Measurements from ENCODE around the gene TXK.
A peak's percentile ranks its signal among the peaks of the same experiment; 100 is the strongest.

The TXK gene

DNA sequence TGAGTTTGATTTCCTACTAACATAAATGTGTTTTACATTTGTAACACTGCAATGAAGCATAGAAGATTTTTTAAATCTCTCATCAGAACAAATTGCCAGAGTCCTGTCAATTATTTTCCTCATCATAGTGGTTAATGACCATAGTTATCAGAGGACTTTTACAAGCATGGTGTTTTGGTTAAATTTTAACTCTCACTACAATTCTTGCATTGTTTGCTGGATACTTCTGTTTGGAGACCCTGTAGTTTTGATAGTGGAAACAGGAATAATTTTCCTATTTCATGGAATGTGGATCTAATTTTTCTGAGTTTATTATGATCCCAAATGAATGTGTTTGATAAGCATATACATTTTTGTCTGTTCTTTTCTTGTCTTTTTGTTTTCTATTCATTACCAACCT is 100.6 kb downstream of the TXK start:
- ChIA-PET POLR2A (no interaction called here), CTCF (interaction anchor here (0.8 to 8.5 kb wide), 13 partner anchors 9 to 179 kb away, joined by 3 to 172 read pairs (median 8); no protein-coding TSS in a partner anchor)
- DNase-seq (ENCODE audit: extremely low spot score) = no peak
- TF ChIP-seq CTCF (IDR thresholded peaks at IDR 0.05; ENCODE audit: control extremely low read depth, extremely low read depth, low read depth, missing control alignments) = no peak

DNA sequence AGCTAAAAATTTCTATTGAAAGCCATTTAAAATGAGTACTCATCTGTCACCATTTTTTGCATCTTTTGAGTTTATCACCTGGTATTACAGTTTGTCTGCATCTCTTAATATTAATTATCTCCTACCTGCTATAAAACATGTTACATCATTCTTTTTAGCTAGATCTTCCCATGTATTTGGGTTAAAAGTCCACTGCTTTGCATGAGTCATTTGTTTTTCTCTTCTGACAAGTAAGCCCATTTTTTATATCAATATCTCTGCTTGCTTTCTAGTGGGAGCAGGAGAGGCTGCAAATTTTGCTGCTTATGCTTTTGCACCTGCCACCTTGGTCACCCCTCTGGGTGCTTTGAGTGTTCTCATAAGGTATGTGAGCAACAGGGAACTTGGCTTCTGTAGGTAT is 101.3 kb downstream of the TXK start:
- CTCF ChIA-PET = interaction anchor here (1.0 to 8.5 kb wide), 8 partner anchors 8 to 64 kb away, joined by 3 to 172 read pairs (median 7); no protein-coding TSS in a partner anchor
- POLR2A ChIA-PET = no interaction called here
- no peak for DNase-seq (ENCODE audit: extremely low spot score)
- TF ChIP-seq CTCF (IDR thresholded peaks at IDR 0.05; ENCODE audit: control extremely low read depth, extremely low read depth, low read depth, missing control alignments) = no peak

- ChIA-PET CTCF (interaction anchor here (0.9 to 8.5 kb wide), 8 partner anchors 13 to 65 kb away, joined by 3 to 172 read pairs (median 4); no protein-coding TSS in a partner anchor), POLR2A (no interaction called here)
- no peak for DNase-seq (ENCODE audit: extremely low spot score)
- TF ChIP-seq CTCF (IDR thresholded peaks at IDR 0.05; ENCODE audit: control extremely low read depth, extremely low read depth, low read depth, missing control alignments) = no peak
These were observed 102.1 kb downstream of the TXK start for GRCh38 chr4:48031802-48032525.

GRCh38 chr4:48030470-48030869 is 103.6 kb downstream of the TXK start:
- POLR2A ChIA-PET = no interaction called here
- CTCF ChIA-PET = interaction anchor here (1.7 to 8.5 kb wide), 4 partner anchors 10 to 67 kb away, joined by 3 to 172 read pairs (median 8); no protein-coding TSS in a partner anchor
- no peak for DNase-seq (ENCODE audit: extremely low spot score)
- TF ChIP-seq CTCF (IDR thresholded peaks at IDR 0.05; ENCODE audit: control extremely low read depth, extremely low read depth, low read depth, missing control alignments) = no peak

GRCh38 chr4:48028696-48029095 is 105.4 kb downstream of the TXK start:
- TF ChIP-seq CTCF (IDR thresholded peaks at IDR 0.05; ENCODE audit: control extremely low read depth, extremely low read depth, low read depth, missing control alignments) = no peak
- CTCF ChIA-PET = interaction anchor here (1.6 to 8.5 kb wide), 3 partner anchors 10 to 17 kb away, joined by 8 to 172 read pairs (median 11); no protein-coding TSS in a partner anchor
- DNase-seq (ENCODE audit: extremely low spot score) = no peak
- POLR2A ChIA-PET = no interaction called here

DNA sequence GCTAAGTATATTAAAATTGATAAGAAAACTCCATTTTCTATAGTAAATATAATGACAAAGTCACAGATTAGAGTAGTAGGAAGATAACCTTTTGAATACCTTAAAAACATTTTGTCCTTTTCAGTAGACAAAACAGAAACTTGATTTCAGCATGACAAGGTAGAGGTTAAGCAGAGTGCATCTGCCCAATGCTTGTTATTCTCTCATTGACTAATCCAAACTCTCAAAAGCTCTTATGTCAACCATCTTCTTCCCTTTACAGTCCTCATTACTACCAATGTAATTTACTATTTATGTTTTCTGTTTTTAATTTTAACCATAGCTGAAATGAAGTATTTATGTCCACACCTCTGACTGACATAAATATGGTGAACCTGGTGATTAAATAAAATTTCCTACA is 106.4 kb downstream of the TXK start:
- POLR2A ChIA-PET = no interaction called here
- peak; percentile 47 for DNase-seq (ENCODE audit: extremely low spot score)
- CTCF ChIA-PET = interaction anchor here (1.6 to 8.5 kb wide), 2 partner anchors 10 to 18 kb away, joined by 8 to 172 read pairs; no protein-coding TSS in a partner anchor
- no peak for TF ChIP-seq CTCF (IDR thresholded peaks at IDR 0.05; ENCODE audit: control extremely low read depth, extremely low read depth, low read depth, missing control alignments)
